Measurements from ENCODE around the gene CGRRF1. TPM values are rescaled to one million over a fixed set of nuclear protein-coding genes. Genes with fewer than 3 reads are reported as not detected.
A peak's percentile ranks its signal among the peaks of the same experiment; 100 is the strongest.

CGRRF1 gene
- total RNA-seq, 1 experiment from 2014 or later, result 14.1 TPM

DNA sequence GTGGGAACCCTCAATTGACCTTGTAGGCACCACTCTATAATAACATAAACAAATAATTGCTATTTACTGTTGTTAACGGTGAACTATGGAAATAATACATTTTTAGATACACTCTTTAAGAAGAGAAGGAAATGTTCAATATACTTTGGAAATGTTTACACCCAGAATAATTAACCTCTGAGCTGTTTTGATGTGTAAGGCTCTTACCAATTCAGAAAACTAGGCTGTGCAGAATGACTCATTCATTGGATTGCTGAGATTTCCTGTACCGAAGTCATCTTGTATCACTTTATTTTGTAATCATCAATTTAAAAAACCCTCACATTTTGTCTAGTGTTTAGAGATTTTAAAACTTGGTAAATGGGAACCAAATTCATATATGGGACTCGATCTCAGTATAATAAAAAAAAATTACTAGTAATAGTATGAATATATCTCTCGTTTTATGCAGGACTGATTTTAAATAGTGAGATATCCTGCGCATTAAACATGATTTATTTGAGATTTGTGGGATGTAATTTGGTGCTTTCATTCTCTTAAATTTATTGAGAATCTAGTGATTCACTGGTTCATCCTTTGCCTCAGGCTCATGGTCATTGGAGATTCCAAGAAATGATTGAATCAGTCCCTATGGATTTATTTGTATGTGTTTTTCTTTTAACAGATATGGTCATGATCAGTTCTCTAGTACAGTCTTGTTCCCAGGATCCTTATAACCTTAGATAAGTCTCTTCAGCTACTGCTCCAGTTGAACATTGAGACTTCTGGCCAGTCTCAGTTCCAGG, 61.1 kb downstream of the CGRRF1 start:
- TF ChIP-seq POLR2AphosphoS5 (IDR thresholded peaks at IDR 0.05; ENCODE audit: low read depth, low read length) (no peak), SIN3A (IDR thresholded peaks at IDR 0.05; ENCODE audit: borderline replicate concordance, insufficient read depth, low read depth, low read length) (no peak), TCF7L2 (IDR thresholded peaks at IDR 0.05; ENCODE audit: low read depth, low read length) (no peak)
- TF ChIP-seq, protein P1, sequence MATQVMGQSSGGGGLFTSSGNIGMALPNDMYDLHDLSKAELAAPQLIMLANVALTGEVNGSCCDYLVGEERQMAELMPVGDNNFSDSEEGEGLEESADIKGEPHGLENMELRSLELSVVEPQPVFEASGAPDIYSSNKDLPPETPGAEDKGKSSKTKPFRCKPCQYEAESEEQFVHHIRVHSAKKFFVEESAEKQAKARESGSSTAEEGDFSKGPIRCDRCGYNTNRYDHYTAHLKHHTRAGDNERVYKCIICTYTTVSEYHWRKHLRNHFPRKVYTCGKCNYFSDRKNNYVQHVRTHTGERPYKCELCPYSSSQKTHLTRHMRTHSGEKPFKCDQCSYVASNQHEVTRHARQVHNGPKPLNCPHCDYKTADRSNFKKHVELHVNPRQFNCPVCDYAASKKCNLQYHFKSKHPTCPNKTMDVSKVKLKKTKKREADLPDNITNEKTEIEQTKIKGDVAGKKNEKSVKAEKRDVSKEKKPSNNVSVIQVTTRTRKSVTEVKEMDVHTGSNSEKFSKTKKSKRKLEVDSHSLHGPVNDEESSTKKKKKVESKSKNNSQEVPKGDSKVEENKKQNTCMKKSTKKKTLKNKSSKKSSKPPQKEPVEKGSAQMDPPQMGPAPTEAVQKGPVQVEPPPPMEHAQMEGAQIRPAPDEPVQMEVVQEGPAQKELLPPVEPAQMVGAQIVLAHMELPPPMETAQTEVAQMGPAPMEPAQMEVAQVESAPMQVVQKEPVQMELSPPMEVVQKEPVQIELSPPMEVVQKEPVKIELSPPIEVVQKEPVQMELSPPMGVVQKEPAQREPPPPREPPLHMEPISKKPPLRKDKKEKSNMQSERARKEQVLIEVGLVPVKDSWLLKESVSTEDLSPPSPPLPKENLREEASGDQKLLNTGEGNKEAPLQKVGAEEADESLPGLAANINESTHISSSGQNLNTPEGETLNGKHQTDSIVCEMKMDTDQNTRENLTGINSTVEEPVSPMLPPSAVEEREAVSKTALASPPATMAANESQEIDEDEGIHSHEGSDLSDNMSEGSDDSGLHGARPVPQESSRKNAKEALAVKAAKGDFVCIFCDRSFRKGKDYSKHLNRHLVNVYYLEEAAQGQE (IDR thresholded peaks at IDR 0.05; ENCODE audit: insufficient read depth in 1 of 2, low read depth in 2 of 2, low read length in 1 of 2), result no peak
- TF ChIP-seq, protein P2, sequence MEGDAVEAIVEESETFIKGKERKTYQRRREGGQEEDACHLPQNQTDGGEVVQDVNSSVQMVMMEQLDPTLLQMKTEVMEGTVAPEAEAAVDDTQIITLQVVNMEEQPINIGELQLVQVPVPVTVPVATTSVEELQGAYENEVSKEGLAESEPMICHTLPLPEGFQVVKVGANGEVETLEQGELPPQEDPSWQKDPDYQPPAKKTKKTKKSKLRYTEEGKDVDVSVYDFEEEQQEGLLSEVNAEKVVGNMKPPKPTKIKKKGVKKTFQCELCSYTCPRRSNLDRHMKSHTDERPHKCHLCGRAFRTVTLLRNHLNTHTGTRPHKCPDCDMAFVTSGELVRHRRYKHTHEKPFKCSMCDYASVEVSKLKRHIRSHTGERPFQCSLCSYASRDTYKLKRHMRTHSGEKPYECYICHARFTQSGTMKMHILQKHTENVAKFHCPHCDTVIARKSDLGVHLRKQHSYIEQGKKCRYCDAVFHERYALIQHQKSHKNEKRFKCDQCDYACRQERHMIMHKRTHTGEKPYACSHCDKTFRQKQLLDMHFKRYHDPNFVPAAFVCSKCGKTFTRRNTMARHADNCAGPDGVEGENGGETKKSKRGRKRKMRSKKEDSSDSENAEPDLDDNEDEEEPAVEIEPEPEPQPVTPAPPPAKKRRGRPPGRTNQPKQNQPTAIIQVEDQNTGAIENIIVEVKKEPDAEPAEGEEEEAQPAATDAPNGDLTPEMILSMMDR (IDR thresholded peaks at IDR 0.05), result no peak
- Histone ChIP-seq H3K4me1 (ENCODE audit: control insufficient read depth, insufficient read depth, low read length) (peaks cover 16% of the 10 kb centered on the region), H3K36me3 (ENCODE audit: control insufficient read depth, insufficient read depth, low read length) (no peaks in the 10 kb centered on the region), H3K27ac (ENCODE audit: low read length) (peak overlapping the region; percentile 48; the same call in 1 of the 2 replicates), H3K9me3 (ENCODE audit: control insufficient read depth, insufficient read depth, low read depth, low read length) (no peaks in the 10 kb centered on the region; the same call in 1 of the 2 replicates), H3K27me3 (ENCODE audit: control insufficient read depth, insufficient read depth, low read length) (no peaks in the 10 kb centered on the region), H3K4me3 (ENCODE audit: low read depth in 2 of 2, low read length in 2 of 2) (no peak overlapping the region)
- intact Hi-C loops (cut with micrococcal nuclease; ENCODE audit: unreplicated experiment) (no loop called here), in situ Hi-C loops (cut with HindIII; ENCODE audit: low pct_unique_long_range_greater_than_20kb, low sequenced_read_pairs) (no loop called here)
- POLR2A ChIA-PET, result no interaction called here
- no TSS peak for BruUV-seq (replicated peaks)
- CTCF ChIA-PET, result no interaction called here
- DNase-seq (ENCODE audit: low read depth, low spot score) (no peak), ATAC-seq (no peak)

GRCh38 chr14:54572316-54572715, 62.6 kb downstream of the CGRRF1 start:
- no peak for TF ChIP-seq SIN3A (IDR thresholded peaks at IDR 0.05; ENCODE audit: borderline replicate concordance, insufficient read depth, low read depth, low read length)
- TF ChIP-seq, protein P2 (IDR thresholded peaks at IDR 0.05), result peak; percentile 59
- TF ChIP-seq, protein P1 (IDR thresholded peaks at IDR 0.05; ENCODE audit: insufficient read depth in 1 of 2, low read depth in 2 of 2, low read length in 1 of 2), result no peak
- DNase-seq (ENCODE audit: low read depth, low spot score) (no peak), ATAC-seq (no peak)
- ChIA-PET CTCF (no interaction called here), POLR2A (interaction anchor here (0.6 kb wide), 1 partner anchor 113 kb away, joined by 3 read pairs; no protein-coding TSS in a partner anchor)
- Histone ChIP-seq H3K27me3 (ENCODE audit: control insufficient read depth, insufficient read depth, low read length) (no peaks in the 10 kb centered on the region), H3K36me3 (ENCODE audit: control insufficient read depth, insufficient read depth, low read length) (no peaks in the 10 kb centered on the region), H3K27ac (ENCODE audit: low read length) (no peak overlapping the region), H3K4me1 (ENCODE audit: control insufficient read depth, insufficient read depth, low read length) (peaks cover 16% of the 10 kb centered on the region), H3K9me3 (ENCODE audit: control insufficient read depth, insufficient read depth, low read depth, low read length) (no peaks in the 10 kb centered on the region; the same call in 1 of the 2 replicates), H3K4me3 (ENCODE audit: low read depth in 2 of 2, low read length in 2 of 2) (no peak overlapping the region)
- no TSS peak for BruUV-seq (replicated peaks)
- intact Hi-C loops (cut with micrococcal nuclease; ENCODE audit: unreplicated experiment) (no loop called here), in situ Hi-C loops (cut with HindIII; ENCODE audit: low pct_unique_long_range_greater_than_20kb, low sequenced_read_pairs) (no loop called here)

All from Panc1 (cell line).